Ramos (cell line): ENCODE measurements around the gene EFNB3.

ENCODE experiments used
- in situ Hi-C: fragments of 300-500 bp; cut with MboI; formaldehyde crosslinking; loops from one replicate; pipeline ENCODE4 v1.14.3; 2022; ENCODE audit warnings: low sequenced_read_pairs; ENCODE audit not compliant: unreplicated experiment

Gene EFNB3

GRCh38 chr17:7697828-7698588, 7.0 kb upstream of the EFNB3 start:
- in situ Hi-C loops: no loop called here

GRCh38 chr17:7700510-7700909, 4.5 kb upstream of the EFNB3 start:
- in situ Hi-C loops: no loop called here

GRCh38 chr17:7701681-7702080, 3.3 kb upstream of the EFNB3 start:
- in situ Hi-C loops: no loop called here

GRCh38 chr17:7702776-7703175, 2.2 kb upstream of the EFNB3 start:
- in situ Hi-C loops: no loop called here

- in situ Hi-C loops: no loop called here
These were observed 1.2 kb upstream of the EFNB3 start for GRCh38 chr17:7703584-7704479.

- in situ Hi-C loops: no loop called here
These were observed 560 bp downstream of the EFNB3 start for GRCh38 chr17:7705269-7706255.

- in situ Hi-C loops: no loop called here
These were observed 1.8 kb downstream of the EFNB3 start for GRCh38 chr17:7706631-7707354.

- in situ Hi-C loops: no loop called here
These were observed 2.4 kb downstream of the EFNB3 start for GRCh38 chr17:7707446-7707845.

- in situ Hi-C loops: no loop called here
These were observed 3.1 kb downstream of the EFNB3 start for GRCh38 chr17:7707858-7708750.

- in situ Hi-C loops: no loop called here
These were observed 4.0 kb downstream of the EFNB3 start for GRCh38 chr17:7709031-7709430.

GRCh38 chr17:7710301-7710700, 5.3 kb downstream of the EFNB3 start:
- in situ Hi-C loops: no loop called here

- in situ Hi-C loops: no loop called here
These were observed 6.2 kb downstream of the EFNB3 start for GRCh38 chr17:7711051-7711755.

- in situ Hi-C loops: no loop called here
These were observed 7.2 kb downstream of the EFNB3 start for GRCh38 chr17:7712111-7712771.

GRCh38 chr17:7713782-7714181, 8.8 kb downstream of the EFNB3 start:
- in situ Hi-C loops: no loop called here

- in situ Hi-C loops: no loop called here
These were observed 10.0 kb downstream of the EFNB3 start for GRCh38 chr17:7714721-7715594.
